ENCODE results near the gene ALG10. TPM values are rescaled to one million over a fixed set of nuclear protein-coding genes. Genes with fewer than 3 reads are reported as not detected.

Gene ALG10
- total and polyA plus RNA-seq, 2 experiments from 2014 or later: 2.5 to 16.5 TPM

- no peaks in the 10 kb centered on the region for H3K36me3 Mint-ChIP-seq (ENCODE audit: low read depth)
- Histone ChIP-seq H3K4me2 (no peak overlapping the region), H3F3A (replicated peaks; ENCODE audit: low read depth) (no peaks in the 10 kb centered on the region), H3K36me3 (ENCODE audit: insufficient read depth) (no peaks in the 10 kb centered on the region), H3K27ac (ENCODE audit: low read depth) (no peak overlapping the region), H3K79me2 (replicated peaks; ENCODE audit: insufficient read depth) (no peaks in the 10 kb centered on the region), H4K20me1 (replicated peaks; ENCODE audit: insufficient read depth) (no peaks in the 10 kb centered on the region), H3K9me2 (ENCODE audit: insufficient read depth) (peaks cover 3% of the 10 kb centered on the region; the same call in 1 of the 2 replicates), H3K4me3 (no peak overlapping the region), H3K4me1 (ENCODE audit: insufficient read depth) (no peaks in the 10 kb centered on the region), H3K27me3 (ENCODE audit: insufficient read depth) (no peaks in the 10 kb centered on the region), H2AFZ (no peak overlapping the region)
- H3K4me1 Mint-ChIP-seq: no peaks in the 10 kb centered on the region
- DNase-seq (ENCODE audit: low spot score): no peak
- no peak for ATAC-seq
- no peaks in the 10 kb centered on the region for H3K9me3 Mint-ChIP-seq
- TF ChIP-seq CREB1 (CRISPR knock-in tag; IDR thresholded peaks at IDR 0.05; ENCODE audit: low read depth): no peak
- no peak for TF ChIP-seq REST (IDR thresholded peaks at IDR 0.05; ENCODE audit: unreplicated experiment)
- no peak for TF ChIP-seq ZNF114 (CRISPR knock-in tag; IDR thresholded peaks at IDR 0.05)
- no peak for TF ChIP-seq STAT1 (IDR thresholded peaks at IDR 0.05; ENCODE audit: unreplicated experiment)
- TF ChIP-seq NANOG (IDR thresholded peaks at IDR 0.05; ENCODE audit: borderline replicate concordance): no peak
- TF ChIP-seq EZH2phosphoT487 (IDR thresholded peaks at IDR 0.05; ENCODE audit: unreplicated experiment): no peak
- TF ChIP-seq, protein P1, sequence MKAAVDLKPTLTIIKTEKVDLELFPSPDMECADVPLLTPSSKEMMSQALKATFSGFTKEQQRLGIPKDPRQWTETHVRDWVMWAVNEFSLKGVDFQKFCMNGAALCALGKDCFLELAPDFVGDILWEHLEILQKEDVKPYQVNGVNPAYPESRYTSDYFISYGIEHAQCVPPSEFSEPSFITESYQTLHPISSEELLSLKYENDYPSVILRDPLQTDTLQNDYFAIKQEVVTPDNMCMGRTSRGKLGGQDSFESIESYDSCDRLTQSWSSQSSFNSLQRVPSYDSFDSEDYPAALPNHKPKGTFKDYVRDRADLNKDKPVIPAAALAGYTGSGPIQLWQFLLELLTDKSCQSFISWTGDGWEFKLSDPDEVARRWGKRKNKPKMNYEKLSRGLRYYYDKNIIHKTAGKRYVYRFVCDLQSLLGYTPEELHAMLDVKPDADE (IDR thresholded peaks at IDR 0.05): no peak
- TF ChIP-seq ZNF462 (CRISPR knock-in tag; IDR thresholded peaks at IDR 0.05): no peak
- TF ChIP-seq EZH2 (IDR thresholded peaks at IDR 0.05; ENCODE audit: low read depth, unreplicated experiment): no peak
- no peak for TF ChIP-seq JUNB (IDR thresholded peaks at IDR 0.05; ENCODE audit: unreplicated experiment)
- no peak for TF ChIP-seq CTCF (conservative IDR thresholded peaks at IDR 0.05; ENCODE audit: low read depth in 2 of 2)
- TF ChIP-seq POLR2AphosphoS5 (IDR thresholded peaks at IDR 0.05; ENCODE audit: low read depth): no peak
- TF ChIP-seq ZNF331 (CRISPR knock-in tag; IDR thresholded peaks at IDR 0.05; ENCODE audit: low read depth): no peak
- no peak overlapping the region for H3K27ac Mint-ChIP-seq
- no peak overlapping the region for H3K4me3 Mint-ChIP-seq
- H3K27me3 Mint-ChIP-seq (ENCODE audit: insufficient read depth, low read depth, poor library complexity): no peaks in the 10 kb centered on the region
Measured at GRCh38 chr12:33988913-33989312, 33.4 kb upstream of the ALG10 start.
